ENCODE data around the gene PREB.

- TF ChIP-seq EZH2 (IDR thresholded peaks at IDR 0.05; ENCODE audit: borderline replicate concordance) (no peak), EZH2phosphoT487 (IDR thresholded peaks at IDR 0.05; ENCODE audit: low read depth, severe bottlenecking, unreplicated experiment) (no peak)
- TF ChIP-seq, protein P1, sequence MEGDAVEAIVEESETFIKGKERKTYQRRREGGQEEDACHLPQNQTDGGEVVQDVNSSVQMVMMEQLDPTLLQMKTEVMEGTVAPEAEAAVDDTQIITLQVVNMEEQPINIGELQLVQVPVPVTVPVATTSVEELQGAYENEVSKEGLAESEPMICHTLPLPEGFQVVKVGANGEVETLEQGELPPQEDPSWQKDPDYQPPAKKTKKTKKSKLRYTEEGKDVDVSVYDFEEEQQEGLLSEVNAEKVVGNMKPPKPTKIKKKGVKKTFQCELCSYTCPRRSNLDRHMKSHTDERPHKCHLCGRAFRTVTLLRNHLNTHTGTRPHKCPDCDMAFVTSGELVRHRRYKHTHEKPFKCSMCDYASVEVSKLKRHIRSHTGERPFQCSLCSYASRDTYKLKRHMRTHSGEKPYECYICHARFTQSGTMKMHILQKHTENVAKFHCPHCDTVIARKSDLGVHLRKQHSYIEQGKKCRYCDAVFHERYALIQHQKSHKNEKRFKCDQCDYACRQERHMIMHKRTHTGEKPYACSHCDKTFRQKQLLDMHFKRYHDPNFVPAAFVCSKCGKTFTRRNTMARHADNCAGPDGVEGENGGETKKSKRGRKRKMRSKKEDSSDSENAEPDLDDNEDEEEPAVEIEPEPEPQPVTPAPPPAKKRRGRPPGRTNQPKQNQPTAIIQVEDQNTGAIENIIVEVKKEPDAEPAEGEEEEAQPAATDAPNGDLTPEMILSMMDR (IDR thresholded peaks at IDR 0.05; ENCODE audit: poor library complexity): no peak
Measured at GRCh38 chr2:27184115-27184514, 49.7 kb upstream of the PREB start.

All from hepatocyte (in vitro differentiated cells).